Suprapubic skin (tissue), 4 donors: ENCODE results near the gene DNAJC4.

ENCODE experiments used
- CTCF ChIP-seq, 2 donors: fragments of 200-600 bp in 1 of 2; fragments of 450-650 bp in 1 of 2; sonication (generic) in 1 of 2; IDR thresholded peaks; one replicate each; pipeline ENCODE4 v1.5.1; 2016 to 2019; ENCODE audit warnings: antibody characterized with exemption in 2 of 2, mild to moderate bottlenecking in 1 of 2, moderate library complexity in 1 of 2
- EP300 ChIP-seq: sonication (generic); formaldehyde crosslinking; IDR thresholded peaks from one replicate; pipeline ENCODE4 v1.6.1; 2017; ENCODE audit warnings: antibody characterized with exemption
- POLR2A ChIP-seq, 2 donors: fragments of 450-650 bp; IDR thresholded peaks; one replicate each; pipeline ENCODE4 v1.6.1; 2017; ENCODE audit warnings: antibody characterized with exemption in 2 of 2, mild to moderate bottlenecking in 2 of 2, moderate library complexity in 2 of 2
- POLR2AphosphoS5 ChIP-seq, 3 donors: sonication (generic); formaldehyde crosslinking; IDR thresholded peaks; one replicate each; pipeline ENCODE4 v1.6.1; 2017; ENCODE audit warnings: antibody characterized with exemption in 3 of 3

DNA sequence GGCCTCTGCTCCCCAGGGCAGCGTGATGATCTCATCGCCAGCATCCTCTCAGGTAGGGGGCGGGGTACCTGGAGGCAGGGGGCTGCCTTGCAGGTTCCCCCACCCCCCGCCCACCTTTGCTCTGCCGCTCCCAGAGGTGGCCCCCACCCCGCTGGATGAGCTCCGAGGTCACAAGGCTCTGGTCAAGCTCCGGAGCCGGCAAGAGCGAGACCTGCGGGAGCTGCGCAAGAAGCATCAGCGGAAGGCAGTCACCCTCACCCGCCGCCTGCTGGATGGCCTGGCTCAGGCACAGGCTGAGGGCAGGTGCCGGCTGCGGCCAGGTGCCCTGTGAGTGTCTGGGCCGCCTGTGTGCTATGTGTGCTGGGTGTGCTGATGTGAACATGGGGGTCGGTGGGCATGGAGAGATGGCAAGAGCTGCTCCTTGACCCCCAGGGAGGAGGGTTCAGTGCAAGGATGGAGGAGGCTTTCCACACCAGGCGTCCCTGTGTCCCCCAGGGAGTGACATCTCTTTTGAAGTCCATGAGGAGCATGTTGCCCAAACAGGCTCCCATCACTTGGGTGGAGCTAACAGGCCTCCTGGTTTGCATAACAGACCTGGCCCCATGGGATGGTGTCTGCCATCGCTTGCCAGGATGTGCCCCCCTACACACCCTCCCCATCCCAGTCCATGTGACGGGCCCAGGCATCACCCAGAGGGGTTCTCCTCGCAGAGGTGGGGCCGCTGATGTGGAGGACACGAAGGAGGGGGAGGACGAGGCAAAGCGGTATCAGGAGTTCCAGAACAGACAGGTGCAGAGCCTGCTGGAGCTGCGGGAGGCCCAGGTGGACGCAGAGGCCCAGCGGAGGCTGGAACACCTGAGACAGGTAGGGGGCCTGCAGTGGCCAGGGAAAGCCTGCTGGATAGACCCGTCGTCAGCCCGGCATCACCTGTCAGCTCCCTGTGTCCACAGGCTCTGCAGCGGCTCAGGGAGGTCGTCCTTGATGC is 35.1 kb downstream of the DNAJC4 start:
- no peak for TF ChIP-seq CTCF (IDR thresholded peaks at IDR 0.05)
- TF ChIP-seq EP300: no peak
- TF ChIP-seq POLR2A (IDR thresholded peaks at IDR 0.05): no peak
- no peak for TF ChIP-seq POLR2AphosphoS5 (IDR thresholded peaks at IDR 0.05)
